ENCODE data around the gene SYTL4. TPM values are rescaled to one million over a fixed set of nuclear protein-coding genes. Genes with fewer than 3 reads are reported as not detected.

SYTL4 gene
- total RNA-seq, 3 donors from 2014 or later: 35.7 to 47.1 (median 44.3) TPM

DNA sequence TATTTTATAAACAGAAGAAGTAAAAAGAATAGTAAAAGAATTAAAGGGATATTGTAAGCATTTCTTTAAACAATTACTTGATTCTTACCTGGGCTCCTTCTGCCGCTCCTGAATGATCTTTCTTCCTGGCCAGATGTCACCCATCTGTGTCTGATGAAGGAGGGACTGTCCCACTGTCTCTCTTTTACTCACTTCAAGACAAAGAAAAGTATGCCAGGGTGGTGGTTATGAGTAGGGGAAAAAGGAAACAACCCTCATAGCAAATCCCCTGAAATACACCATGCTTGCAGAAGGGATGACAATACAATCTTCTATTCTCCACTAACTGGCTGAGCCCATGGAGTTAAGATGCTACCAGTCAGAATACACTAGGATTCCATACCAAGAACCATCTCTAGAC, 31.1 kb downstream of the SYTL4 start:
- TF ChIP-seq, protein P1, sequence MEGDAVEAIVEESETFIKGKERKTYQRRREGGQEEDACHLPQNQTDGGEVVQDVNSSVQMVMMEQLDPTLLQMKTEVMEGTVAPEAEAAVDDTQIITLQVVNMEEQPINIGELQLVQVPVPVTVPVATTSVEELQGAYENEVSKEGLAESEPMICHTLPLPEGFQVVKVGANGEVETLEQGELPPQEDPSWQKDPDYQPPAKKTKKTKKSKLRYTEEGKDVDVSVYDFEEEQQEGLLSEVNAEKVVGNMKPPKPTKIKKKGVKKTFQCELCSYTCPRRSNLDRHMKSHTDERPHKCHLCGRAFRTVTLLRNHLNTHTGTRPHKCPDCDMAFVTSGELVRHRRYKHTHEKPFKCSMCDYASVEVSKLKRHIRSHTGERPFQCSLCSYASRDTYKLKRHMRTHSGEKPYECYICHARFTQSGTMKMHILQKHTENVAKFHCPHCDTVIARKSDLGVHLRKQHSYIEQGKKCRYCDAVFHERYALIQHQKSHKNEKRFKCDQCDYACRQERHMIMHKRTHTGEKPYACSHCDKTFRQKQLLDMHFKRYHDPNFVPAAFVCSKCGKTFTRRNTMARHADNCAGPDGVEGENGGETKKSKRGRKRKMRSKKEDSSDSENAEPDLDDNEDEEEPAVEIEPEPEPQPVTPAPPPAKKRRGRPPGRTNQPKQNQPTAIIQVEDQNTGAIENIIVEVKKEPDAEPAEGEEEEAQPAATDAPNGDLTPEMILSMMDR (IDR thresholded peaks at IDR 0.05): no peak
- intact Hi-C loops (cut with DNase I, micrococcal nuclease): no loop called here
- DNase-seq (no peak), ATAC-seq (no peak)
- Histone ChIP-seq H3K4me3 (no peak overlapping the region), H3K36me3 (ENCODE audit: low read depth) (no peaks in the 10 kb centered on the region), H3K9me3 (no peaks in the 10 kb centered on the region), H3K4me1 (ENCODE audit: low read depth) (no peaks in the 10 kb centered on the region)

DNA sequence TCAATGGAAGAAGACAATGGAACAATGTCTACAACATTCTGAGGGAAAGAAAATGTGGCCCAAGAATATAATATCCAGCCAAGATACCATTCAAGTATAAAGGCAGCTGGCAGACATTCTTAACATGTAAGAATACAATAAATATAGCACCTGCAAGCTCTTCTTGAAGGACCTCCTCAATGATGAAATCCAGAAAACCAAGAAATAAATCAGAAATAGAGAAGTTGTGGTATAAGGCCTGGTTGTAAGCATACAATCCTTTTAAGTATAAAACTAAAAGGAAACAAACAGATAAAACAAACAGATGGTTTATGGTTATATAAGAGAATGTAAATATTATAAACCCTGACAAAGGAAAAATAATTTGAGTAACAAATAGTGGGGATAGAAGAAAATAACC, 33.4 kb downstream of the SYTL4 start:
- ATAC-seq: no peak
- H3K4me1 ChIP-seq (ENCODE audit: low read depth): no peaks in the 10 kb centered on the region
- no peaks in the 10 kb centered on the region for H3K9me3 ChIP-seq
- DNase-seq: no peak
- intact Hi-C loops (cut with DNase I, micrococcal nuclease): no loop called here
- H3K36me3 ChIP-seq (ENCODE audit: low read depth): no peaks in the 10 kb centered on the region
- TF ChIP-seq, protein P1 (IDR thresholded peaks at IDR 0.05): no peak
- no peak overlapping the region for H3K4me3 ChIP-seq

DNA sequence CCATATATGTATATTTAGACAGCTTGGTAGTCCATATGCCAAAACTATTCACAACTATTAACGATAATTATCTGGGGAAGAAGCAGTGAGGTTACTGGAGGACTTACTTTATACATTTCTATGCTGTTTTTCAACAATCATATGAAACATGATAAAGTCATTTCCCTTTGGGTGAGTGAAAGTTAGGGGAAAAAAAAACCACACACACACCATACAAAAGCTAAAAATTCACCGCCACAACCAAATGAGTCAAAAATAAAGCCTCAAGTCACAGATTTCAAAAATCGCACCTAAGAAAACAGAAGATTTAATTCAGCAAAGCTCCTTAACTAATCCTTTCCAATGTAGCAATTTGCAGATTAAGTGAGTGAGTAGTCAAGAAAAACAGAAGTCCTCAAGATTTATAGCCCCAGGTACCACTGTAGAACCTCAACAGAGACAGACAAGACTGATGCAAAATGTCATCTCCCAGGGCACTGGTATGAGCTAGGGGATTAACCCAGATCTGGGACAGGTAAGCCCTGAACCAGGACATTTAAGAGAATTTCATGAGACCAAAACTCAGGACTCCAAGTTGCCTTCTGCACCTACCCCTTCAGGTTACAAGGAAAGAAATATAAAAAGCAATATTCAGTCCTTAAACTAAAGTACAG, 35.1 kb downstream of the SYTL4 start:
- Histone ChIP-seq H3K9me3 (no peaks in the 10 kb centered on the region), H3K4me1 (ENCODE audit: low read depth) (no peaks in the 10 kb centered on the region), H3K4me3 (no peak overlapping the region), H3K36me3 (ENCODE audit: low read depth) (no peaks in the 10 kb centered on the region)
- intact Hi-C loops (cut with DNase I, micrococcal nuclease): no loop called here
- no peak for DNase-seq
- no peak for ATAC-seq
- TF ChIP-seq, protein P1 (IDR thresholded peaks at IDR 0.05): no peak

DNA sequence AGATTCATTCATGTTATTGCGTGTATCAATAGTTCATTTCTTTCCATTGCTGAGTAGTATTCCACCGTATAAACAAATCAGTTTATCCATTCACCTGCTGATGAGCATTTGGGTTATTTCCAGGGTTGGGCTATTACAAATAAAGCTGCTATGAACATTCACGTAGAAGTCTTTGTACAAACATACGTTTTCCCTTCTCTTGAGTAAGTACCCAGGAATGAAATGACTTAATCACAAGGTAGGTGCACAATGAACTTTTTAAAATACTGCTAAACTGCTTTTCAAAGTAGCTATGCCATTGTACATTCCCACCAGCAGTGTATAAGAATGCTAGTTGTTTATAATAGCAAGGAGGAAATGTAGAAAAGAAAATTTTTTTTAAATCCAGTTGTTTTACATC, 35.9 kb downstream of the SYTL4 start:
- intact Hi-C loops (cut with DNase I, micrococcal nuclease): no loop called here
- DNase-seq: no peak
- H3K4me3 ChIP-seq: no peak overlapping the region
- TF ChIP-seq, protein P1 (IDR thresholded peaks at IDR 0.05): no peak
- H3K9me3 ChIP-seq: no peaks in the 10 kb centered on the region
- H3K36me3 ChIP-seq (ENCODE audit: low read depth): no peaks in the 10 kb centered on the region
- ATAC-seq: no peak
- H3K4me1 ChIP-seq (ENCODE audit: low read depth): no peaks in the 10 kb centered on the region

DNA sequence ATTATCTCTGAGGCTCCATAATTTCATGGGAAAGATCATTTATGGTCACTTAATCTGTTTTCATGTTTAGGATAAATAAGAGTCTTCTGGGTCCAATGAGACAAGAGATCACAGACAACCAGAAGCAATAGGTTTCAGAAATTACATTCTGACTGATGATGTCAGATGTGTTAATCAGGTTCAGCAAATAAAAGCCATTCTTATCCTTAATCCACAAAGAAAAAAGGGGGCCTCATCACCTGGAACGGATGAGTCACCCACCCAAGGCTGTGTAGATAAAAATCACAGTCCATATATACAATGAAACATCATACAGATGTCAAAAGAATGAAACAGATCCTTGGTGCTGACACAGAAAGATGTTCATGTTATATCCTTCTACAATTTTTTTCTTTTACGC, 36.6 kb downstream of the SYTL4 start:
- no peak for DNase-seq
- TF ChIP-seq, protein P1 (IDR thresholded peaks at IDR 0.05): no peak
- H3K9me3 ChIP-seq: no peaks in the 10 kb centered on the region
- no peaks in the 10 kb centered on the region for H3K36me3 ChIP-seq (ENCODE audit: low read depth)
- no peak overlapping the region for H3K4me3 ChIP-seq
- intact Hi-C loops (cut with DNase I, micrococcal nuclease): no loop called here
- no peak for ATAC-seq
- no peaks in the 10 kb centered on the region for H3K4me1 ChIP-seq (ENCODE audit: low read depth)

DNA sequence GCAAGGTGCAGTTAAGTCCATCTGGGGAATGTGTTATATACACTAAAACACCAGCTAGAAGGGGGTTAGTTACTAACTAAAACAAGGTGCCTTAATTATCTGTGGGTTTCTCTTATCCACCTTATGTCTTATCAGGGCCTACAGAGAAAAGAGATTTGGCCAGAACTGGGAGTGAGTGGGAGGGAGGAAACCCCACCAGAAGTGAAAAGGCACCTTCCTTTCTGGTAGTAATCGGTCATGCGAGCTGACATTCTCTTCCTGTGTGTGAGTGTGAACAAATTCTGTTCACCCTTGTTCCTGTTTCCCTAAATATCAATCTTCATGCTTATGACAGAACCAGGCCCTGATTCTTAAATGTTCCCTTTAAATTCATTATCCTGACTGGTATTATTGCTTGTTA, 44.4 kb downstream of the SYTL4 start:
- Histone ChIP-seq H3K9me3 (no peaks in the 10 kb centered on the region), H3K4me1 (ENCODE audit: low read depth) (no peaks in the 10 kb centered on the region), H3K4me3 (no peak overlapping the region), H3K36me3 (ENCODE audit: low read depth) (no peaks in the 10 kb centered on the region)
- intact Hi-C loops (cut with DNase I, micrococcal nuclease): loop anchor here in 1 of 2 donors (5.0 kb wide), 1 partner anchor 80 kb away; no protein-coding TSS in a partner anchor
- DNase-seq (no peak), ATAC-seq (no peak)
- TF ChIP-seq, protein P1 (IDR thresholded peaks at IDR 0.05): no peak
